ENCODE measurements around the gene MGAT1. TPM values are rescaled to one million over a fixed set of nuclear protein-coding genes. Genes with fewer than 3 reads are reported as not detected.

The MGAT1 gene
- total RNA-seq, 1 experiment from 2014 or later, result 93.6 TPM

GRCh38 chr5:180792965-180793287 lies 9.7 kb downstream of the MGAT1 start:
- POLR2A ChIA-PET, result no interaction called here
- H3K4me1 Mint-ChIP-seq, result peaks cover 45% of the 10 kb centered on the region
- DNase-seq (ENCODE audit: low spot score) (no peak), ATAC-seq (no peak)
- H3K9me3 Mint-ChIP-seq, result no peaks in the 10 kb centered on the region
- peaks cover 35% of the 10 kb centered on the region for H3K36me3 Mint-ChIP-seq
- no peak overlapping the region for H3K4me3 Mint-ChIP-seq
- H3K27ac Mint-ChIP-seq, result peak overlapping the region; percentile 53; the same call in 1 of the 2 replicates
- H3K27me3 Mint-ChIP-seq (ENCODE audit: low read depth), result no peaks in the 10 kb centered on the region
- TF ChIP-seq ATF3 (CRISPR knock-in tag; conservative IDR thresholded peaks at IDR 0.05) (no peak), E2F1 (CRISPR knock-in tag; IDR thresholded peaks at IDR 0.05) (no peak), TP53 (CRISPR knock-in tag; IDR thresholded peaks at IDR 0.05) (no peak), GRHL2 (CRISPR knock-in tag; IDR thresholded peaks at IDR 0.05; ENCODE audit: insufficient replicate concordance, severe bottlenecking) (no peak)
- CTCF ChIA-PET, result interaction anchor here (0.6 to 1.6 kb wide), 2 partner anchors 8 to 67 kb away, joined by 4 to 5 read pairs; no protein-coding TSS in a partner anchor

GRCh38 chr5:180792287-180792964 lies 10.2 kb downstream of the MGAT1 start:
- Mint-ChIP-seq H3K4me3 (no peak overlapping the region), H3K36me3 (peaks cover 32% of the 10 kb centered on the region), H3K9me3 (no peaks in the 10 kb centered on the region), H3K27me3 (ENCODE audit: low read depth) (no peaks in the 10 kb centered on the region), H3K4me1 (peaks cover 45% of the 10 kb centered on the region), H3K27ac (no peak overlapping the region)
- TF ChIP-seq ELF4 (CRISPR knock-in tag; IDR thresholded peaks at IDR 0.05; ENCODE audit: low read depth), result no peak
- TF ChIP-seq ZBTB43 (CRISPR knock-in tag; IDR thresholded peaks at IDR 0.05), result no peak
- no peak; the same call in 1 of the 2 replicates for TF ChIP-seq RELA (CRISPR knock-in tag; IDR thresholded peaks at IDR 0.05; ENCODE audit: borderline replicate concordance)
- TF ChIP-seq FOXK1 (CRISPR knock-in tag; IDR thresholded peaks at IDR 0.05), result no peak
- no peak for TF ChIP-seq PRDM15 (CRISPR knock-in tag; IDR thresholded peaks at IDR 0.05)
- no peak for TF ChIP-seq SP1 (CRISPR knock-in tag; conservative IDR thresholded peaks at IDR 0.05)
- no peak for TF ChIP-seq ZNF138 (CRISPR knock-in tag; conservative IDR thresholded peaks at IDR 0.05)
- TF ChIP-seq AR (CRISPR knock-in tag; IDR thresholded peaks at IDR 0.05), result no peak
- no peak for TF ChIP-seq STAT6 (CRISPR knock-in tag; conservative IDR thresholded peaks at IDR 0.05; ENCODE audit: low read depth)
- TF ChIP-seq ZNF512 (CRISPR knock-in tag; IDR thresholded peaks at IDR 0.05; ENCODE audit: borderline replicate concordance), result no peak
- ATAC-seq (no peak), DNase-seq (ENCODE audit: low spot score) (no peak)
- CTCF ChIA-PET, result interaction anchor here (0.6 to 1.8 kb wide), 5 partner anchors 8 to 119 kb away, joined by 3 to 5 read pairs (median 4); no protein-coding TSS in a partner anchor
- POLR2A ChIA-PET, result no interaction called here
